GM19438 (cell line): ENCODE results near the gene FGD5.

Source experiments
- ATAC-seq: cut with Tn5 transposase; IDR thresholded peaks from one replicate; pipeline ENCODE4 v1.9.1; 2021; ENCODE audit warnings: low read depth; ENCODE audit not compliant: unreplicated experiment

The FGD5 gene, protein sequence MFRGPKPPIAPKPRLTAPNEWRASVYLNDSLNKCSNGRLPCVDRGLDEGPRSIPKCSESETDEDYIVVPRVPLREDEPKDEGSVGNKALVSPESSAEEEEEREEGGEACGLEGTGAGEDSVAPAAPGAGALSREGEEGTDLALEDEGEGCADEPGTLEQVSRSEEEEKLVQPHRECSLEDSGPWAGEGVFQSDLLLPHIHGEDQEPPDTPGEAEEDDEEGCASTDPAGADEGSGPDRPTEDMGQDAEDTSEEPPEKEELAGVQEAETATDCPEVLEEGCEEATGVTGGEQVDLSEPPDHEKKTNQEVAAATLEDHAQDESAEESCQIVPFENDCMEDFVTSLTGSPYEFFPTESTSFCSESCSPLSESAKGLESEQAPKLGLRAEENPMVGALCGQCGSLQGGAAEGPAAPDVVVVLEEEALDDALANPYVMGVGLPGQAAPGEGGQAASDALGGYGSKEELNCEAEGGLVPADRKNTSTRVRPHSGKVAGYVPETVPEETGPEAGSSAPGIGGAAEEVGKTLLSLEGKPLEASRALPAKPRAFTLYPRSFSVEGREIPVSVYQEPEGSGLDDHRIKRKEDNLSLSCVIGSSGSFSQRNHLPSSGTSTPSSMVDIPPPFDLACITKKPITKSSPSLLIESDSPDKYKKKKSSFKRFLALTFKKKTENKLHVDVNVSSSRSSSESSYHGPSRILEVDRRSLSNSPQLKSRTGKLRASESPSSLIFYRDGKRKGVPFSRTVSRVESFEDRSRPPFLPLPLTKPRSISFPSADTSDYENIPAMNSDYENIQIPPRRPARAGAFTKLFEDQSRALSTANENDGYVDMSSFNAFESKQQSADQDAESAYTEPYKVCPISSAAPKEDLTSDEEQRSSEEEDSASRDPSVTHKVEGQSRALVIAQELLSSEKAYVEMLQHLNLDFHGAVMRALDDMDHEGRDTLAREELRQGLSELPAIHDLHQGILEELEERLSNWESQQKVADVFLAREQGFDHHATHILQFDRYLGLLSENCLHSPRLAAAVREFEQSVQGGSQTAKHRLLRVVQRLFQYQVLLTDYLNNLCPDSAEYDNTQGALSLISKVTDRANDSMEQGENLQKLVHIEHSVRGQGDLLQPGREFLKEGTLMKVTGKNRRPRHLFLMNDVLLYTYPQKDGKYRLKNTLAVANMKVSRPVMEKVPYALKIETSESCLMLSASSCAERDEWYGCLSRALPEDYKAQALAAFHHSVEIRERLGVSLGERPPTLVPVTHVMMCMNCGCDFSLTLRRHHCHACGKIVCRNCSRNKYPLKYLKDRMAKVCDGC (N-terminal part only)

DNA sequence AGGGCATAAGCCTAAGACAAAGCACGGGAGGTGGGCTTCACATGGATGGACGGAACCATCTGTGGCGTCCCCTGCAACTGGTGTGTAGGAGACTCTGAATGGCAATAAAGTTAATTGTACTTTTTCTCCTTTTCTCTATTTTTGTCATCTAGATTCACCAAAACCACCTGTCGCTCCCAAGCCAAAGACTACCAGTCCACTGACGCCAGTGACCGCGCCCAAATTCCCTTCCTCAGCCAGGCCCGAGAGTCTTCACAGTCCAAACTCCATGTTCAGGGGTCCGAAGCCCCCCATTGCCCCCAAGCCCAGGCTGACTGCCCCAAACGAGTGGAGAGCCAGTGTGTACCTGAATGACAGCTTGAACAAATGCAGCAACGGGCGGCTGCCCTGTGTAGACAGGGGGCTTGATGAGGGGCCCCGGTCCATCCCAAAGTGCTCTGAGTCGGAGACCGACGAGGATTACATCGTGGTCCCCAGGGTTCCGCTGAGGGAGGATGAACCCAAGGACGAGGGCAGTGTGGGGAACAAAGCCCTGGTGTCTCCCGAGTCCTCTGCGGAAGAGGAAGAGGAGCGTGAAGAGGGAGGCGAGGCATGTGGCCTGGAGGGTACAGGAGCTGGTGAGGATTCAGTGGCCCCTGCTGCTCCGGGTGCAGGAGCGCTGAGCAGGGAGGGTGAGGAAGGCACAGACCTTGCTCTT, at the start of gene FGD5:
FGD5 (plus strand) TSS at position 159 of the 697 bp plus-strand sequence; CDS start at position 269, 110 bp downstream.
- ATAC-seq = no peak

DNA sequence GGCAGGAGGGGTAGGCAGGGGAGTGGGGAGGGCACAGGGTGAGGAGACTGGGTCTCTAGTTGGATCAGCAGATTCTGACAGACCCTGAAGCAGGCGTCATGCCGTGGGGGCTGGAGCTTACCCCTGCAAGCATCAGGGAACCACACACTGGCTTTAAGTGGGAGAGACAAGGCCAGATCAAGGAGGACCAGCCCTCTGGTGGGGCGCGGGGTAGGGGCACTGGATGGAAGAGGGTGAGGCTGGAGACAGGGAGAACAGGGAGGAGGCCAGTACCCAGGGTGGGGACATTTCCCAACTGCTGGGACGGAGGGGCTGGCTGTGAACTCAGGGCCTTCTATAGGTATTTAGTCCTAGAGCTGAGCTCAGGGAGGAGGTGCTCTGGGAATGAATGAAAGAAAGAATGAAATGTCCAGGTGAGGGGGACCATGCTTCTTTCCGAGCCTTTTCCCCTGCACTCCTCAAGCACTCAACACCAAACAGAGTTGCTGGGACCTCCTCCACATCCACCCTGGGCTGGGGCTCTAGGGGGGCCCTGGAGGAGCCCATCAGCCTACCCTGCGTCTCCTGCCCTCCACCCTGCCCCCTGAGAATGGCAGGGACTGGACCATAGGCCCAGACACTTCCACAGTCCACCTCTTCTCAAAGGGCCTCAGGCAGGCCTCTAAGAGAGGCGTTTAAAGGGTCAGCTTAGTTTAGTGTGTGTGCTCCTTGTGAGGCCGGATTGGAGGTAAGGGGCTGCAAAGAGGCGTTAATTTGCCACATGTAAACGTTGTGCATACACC, 49.0 kb upstream of the FGD5 start:
- no peak for ATAC-seq

DNA sequence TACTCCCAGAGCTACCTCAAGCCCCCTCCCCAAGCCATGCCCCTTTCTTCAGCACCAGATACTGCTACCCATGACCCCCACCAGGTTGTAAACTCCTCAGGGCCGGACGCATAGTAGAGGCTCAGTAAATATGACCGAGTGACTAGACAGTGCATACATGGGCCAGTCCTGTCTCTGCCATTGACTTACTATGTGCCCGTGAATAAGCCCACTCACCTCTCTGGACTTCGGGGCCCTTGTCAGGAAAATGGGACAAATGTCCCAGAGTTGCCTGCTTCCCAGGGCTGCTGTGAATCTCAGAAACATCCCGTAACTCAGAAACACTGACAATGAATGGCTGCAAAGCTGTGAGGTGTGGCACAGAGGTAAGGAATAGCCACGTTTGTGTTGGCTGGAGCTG, 48.2 kb upstream of the FGD5 start:
- no peak for ATAC-seq

DNA sequence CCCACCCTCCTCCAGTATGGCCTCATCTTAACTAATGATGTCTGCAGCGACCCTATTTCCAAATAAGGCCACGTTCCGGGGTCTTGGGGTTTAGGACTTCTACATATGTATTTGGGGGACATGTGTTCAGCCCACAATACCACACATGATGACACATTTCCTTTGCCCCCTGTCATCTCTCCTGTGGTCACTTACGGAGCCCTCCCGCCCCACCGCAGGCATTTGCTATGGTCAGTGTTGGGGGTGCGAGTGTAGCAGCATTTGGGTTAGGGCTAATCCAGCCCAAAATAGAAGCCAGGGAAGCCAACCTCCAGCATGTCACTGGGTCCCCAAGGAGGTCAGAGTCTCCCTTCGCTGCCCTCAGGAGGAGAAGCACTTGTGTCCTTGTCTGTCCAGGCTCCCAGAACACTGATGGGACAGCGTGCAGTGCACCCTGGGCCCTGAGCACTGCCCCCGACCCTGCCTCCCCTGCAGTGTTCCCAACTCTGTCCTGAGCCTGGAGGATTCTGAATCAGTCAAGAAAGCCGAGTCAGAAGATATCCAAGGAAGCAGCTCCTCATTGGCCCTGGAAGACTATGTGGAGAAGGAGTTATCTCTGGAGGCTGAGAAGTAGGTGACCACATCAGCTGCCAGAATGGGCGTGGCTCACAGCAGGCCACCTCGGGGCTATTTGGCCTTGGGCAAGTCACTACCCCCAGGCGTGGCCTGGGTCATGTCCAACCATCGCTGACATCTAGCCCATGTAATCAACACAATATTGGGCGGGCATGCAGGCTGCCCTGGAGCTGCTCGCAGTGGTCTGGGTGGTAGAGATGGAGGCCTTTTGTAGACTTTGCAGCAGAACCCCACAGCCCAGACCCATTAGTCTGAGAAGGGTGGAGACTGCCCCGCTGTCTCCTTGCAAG, 46.9 kb upstream of the FGD5 start:
- no peak for ATAC-seq

DNA sequence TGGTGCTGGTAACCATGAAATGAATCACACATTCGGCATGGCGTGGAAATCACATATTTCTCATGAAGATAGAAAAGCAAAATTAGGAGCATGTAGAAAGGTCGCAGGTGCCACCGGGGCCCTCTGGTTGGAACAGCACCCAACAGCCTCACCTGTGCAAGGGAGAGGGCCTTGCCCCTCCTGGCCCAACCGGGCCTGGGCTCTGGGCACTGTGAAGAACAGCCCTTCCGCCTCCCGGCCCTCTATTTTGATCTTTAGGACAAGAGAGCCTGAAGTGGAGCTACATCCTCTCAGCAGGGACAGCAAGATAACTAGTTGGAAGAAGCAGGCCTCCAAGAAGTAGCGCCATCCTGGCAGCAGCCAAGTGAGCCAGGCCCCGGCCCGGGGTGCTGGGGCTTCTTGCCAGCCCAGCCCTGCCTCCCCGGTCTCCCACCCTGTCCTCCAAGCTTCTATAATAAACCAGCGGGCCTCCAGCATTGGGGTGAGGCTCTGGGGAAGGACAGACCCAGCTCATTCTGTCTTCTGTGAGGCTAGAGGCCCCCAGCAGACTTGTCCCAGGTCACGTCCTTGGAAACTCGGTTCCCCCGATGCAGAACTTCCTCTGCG, 46.1 kb upstream of the FGD5 start:
- no peak for ATAC-seq

DNA sequence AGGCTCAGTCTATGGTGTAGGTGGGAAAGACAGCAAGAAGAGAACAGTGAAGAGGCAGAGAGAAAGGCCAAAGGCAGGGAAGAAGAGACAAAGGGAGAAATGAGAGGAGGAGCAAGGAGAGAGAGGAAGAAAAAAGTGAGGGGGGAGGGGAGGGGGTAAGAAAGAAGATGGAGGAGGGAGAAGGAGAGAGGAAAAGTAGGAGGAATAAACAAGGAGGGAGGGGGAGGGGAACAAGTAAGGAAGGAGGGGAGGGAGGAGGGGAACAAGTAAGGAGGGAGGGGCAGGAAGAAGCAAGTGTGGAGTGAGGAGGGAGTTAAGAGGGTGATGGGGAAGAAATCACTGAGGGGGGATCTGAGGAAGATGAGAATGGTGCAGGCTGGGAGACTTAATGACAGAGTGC, 45.5 kb upstream of the FGD5 start:
- ATAC-seq = no peak

DNA sequence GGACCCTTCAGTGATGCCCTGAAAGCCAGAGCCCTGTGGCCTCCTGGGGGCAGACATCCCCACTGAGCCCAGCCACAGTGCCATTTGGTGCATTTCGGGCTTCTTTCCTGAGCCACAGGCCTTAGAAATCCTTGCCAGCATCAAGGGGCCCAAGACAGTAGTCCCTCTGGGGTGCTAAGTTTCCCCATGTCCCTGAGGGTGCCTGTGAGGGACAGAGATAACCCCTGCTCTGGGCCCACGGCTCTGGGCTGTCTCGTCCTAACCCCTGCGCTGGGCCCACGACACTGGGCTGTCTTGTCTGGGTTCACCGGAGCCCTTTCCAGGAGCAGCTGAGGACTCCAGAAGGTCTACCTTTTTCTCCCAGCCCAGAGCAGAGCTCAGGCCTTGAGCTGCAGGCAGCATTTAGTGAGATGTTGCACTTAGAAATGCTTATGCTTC, 45.1 kb upstream of the FGD5 start:
- ATAC-seq = no peak

DNA sequence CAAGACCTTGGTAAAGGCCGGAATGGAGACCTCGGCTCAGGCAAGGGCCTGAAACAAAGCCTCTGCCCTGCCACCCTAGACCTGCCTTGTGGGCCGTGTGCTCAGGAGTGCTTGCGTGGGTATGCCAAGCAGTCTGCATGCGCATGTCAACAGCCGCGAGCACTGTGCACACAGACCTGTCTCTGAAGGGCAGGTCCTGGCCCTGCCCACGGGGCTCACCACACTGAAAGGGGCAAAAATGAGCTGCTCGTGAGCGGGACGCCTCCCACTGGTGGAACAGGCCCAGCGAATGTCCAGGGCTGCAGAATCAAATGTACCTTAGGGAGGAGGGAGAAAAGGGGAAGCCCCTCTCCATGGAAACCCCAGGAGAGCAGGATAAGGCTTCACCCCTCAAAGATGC, 44.3 kb upstream of the FGD5 start:
- no peak for ATAC-seq

DNA sequence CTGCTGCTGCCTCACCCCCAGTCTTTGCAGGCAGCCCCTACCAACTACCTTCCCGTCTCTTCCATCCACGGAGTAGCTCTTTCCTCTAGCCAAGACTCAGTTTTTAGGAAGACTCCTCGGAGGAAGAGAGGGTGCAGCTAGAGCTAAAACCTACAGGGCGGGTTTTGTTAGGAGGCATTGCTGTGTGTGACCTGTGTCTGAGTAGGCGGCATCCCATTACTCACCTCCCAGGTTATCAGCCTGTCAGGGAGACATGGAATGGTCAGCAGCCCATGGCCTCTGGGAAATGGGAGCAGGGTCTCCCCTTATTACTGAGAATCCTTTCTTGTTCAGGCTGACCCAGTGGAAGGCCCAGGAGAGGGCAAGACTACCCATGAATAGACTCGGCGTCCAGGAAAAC, 43.8 kb upstream of the FGD5 start:
- ATAC-seq = no peak

DNA sequence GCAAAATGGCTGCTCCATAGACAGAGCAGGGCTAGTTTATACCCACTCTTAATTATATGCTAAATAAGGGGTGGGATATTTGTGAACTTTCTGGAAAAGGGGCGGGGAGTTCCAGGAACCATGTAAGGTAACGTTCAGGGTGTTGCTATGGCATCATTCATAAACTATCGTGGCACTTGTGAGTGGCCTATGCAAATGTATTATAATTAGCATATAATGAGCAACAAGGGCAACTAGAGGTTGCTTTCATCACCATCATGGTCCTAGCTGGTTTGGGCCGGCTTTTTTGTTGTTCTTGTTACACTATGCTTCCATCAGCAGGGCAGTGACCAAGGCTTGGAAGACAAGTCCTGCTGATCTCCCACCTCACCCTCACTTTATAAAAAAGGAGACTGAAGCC, 43.2 kb upstream of the FGD5 start:
- ATAC-seq = no peak

DNA sequence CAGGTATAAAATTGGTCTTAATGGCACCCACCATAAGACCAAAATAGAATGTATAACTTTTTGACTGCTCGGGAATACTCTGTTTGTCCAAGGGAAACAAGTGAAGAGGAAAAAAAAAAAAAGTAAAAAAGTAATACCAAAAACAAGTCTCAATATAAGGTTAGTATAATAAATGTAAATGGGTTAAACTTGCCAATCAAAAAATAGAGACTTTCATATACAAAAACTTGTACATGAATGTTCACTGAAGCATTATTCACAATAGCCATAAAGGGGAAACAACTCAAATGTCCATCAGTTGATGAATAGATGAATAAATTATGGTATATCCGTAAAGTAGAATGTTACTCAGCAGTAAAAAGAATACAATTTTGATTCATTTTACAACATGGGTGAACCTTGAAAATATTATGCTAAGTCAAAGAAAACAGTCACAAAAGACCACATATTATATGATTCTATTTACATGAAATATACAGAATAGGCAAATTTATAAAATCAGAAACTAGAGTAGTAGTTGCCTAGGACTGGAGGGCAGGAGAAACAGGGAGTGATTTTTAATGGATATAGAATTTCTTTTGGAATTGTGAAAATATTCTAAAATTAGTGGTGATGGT, 39.6 kb upstream of the FGD5 start:
- no peak for ATAC-seq

DNA sequence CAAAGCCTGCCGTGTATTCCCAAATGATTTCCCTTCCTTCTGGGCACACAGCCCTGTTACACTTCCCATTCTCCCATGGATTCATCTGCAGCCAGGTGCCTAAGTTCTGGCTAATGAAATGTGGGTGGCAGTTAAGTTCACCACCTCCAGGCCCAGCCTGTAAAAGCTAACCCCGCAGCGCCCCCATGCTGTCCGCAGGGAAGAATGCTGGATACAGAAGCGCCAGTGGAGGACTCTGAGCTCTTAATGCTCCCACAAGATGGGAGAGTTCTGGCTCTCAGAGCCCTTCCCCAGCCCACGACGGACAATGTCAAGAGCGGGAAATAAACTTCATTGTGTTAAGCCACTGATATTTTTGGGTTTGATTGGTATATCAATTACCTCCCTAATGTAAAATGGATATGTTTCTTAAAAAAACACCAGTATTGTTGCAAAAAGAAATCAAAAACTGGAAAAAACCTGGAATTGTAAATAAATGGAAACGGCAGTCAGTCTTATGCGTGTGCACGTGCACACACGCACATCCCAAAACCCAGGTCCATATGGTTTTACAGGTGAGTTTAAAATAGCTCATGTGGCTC, 37.7 kb upstream of the FGD5 start:
- peak; percentile 70 for ATAC-seq

DNA sequence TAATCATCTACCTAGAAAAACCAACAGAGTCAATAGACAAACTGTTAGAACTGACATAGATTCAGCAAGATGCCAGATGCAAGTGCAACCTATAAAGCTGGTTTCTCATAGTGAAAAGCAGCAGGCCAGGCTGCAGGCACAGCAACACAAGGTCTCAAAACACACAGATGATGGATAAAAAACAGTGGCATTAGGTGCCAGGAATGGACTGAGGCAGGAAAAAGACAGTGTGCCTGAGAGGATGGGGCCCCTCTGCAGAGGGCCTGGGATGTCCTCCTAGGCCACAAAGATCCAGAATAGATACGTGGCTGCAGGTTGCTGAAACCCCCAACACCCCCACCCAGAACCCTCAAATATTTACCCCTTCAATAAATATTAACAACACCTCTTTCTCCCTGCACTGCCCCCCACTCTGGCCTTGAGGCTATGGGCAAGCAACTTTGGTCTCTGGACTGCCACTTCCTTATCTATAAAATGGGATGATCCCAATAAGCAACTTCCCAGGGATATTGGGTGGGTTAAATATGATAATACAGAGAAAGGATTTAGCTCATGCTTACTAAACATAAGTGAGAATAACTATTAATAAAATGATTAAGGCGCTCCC, 35.2 kb upstream of the FGD5 start:
- no peak for ATAC-seq

DNA sequence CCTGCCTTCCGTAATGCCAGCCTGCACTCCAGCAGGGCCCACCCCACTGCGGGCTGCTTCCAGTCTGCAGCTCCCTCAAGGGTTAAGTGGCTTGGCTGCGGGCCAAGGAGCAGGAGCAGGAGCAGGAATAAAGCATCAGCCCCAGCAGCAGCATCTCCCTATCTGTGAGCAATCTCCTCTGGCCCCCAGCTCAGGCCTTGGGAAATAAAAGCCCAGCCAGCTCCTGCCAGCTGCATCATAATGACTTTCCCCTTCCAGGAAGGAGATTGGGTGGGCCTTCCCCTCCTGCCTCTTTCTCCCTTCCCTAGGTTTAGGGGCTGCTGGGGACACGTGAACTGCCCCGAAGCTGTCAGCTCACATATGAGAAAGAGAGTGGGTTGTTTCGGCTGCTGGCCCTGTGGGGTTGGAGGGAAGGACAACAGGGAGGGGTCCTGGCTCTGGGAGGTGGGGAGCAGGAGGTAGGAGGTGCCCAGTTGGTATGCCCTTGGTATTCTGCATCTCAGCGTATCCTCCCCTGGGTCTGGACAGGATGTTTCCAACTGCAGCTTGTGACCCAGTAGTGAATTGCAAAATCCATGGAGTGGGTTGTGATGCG, 34.6 kb upstream of the FGD5 start:
- ATAC-seq = no peak

DNA sequence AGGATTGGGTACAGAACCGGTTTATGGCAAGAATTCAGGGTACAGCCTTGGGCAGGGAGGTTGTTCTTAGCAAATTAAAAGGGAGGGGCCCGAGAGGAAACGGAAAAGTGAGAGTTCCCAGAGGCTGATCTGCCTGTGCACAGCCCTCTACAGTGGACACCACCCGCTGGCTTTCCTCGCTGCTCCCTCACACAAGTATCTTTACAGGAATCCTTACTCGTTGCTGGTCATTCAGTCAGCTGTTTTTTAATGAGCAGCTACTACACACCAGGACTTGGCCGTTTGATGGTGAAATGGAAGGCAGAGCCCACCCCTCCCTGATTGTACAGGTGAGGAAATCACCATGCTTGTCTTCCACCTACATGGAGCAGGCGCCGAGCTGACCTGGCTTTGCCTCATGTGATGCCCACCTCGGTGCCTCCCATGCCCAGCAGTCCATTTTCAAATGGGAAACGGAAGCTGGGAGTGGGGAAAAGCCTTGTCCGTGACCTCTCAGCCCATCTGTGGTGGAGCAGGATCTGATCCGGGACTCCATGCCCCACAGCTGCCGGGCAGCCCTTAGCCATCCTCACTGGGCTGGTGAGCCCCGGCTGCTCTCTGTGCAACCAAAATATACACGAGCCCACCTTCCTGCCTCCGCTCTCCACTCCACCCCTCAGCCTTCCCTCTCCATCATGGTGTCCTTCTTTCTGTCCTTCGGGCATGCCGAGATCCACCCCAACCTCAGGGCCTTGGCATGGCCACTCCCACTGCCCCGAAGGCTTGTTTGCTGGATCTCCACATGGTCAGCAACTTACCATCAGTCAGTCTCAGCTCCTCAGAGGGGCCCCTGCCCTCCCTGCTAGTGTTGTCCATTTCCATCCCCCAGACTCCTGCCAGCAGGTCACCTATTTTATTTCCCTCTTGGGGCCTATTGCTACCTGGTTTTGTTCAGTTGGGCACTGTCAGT, 33.3 kb upstream of the FGD5 start:
- no peak for ATAC-seq
